CD14-positive monocyte (primary cell): ENCODE measurements around the gene INPP5E. TPM values are rescaled to one million over a fixed set of nuclear protein-coding genes. Genes with fewer than 3 reads are reported as not detected.

Experiments used
- DNase-seq, 3 donors: peaks; one replicate each; pipeline ENCODE4 v3.0.0-alpha.2; 2011 to 2022
- H2AFZ ChIP-seq: 2 replicates; pipeline ENCODE4 v1.6.0; 2012; ENCODE audit warnings: mild to moderate bottlenecking, low read depth, low read length, inconsistent platforms; ENCODE audit not compliant: insufficient read depth, poor library complexity, severe bottlenecking
- H3K27ac ChIP-seq, 2 donors: 1 replicate in 1 of 2; 2 replicates in 1 of 2; pipeline ENCODE4 v1.5.1; 2012 to 2013; ENCODE audit warnings: low read length in 2 of 2, control low read depth in 1 of 2, inconsistent platforms in 1 of 2, low read depth in 1 of 2, mild to moderate bottlenecking in 1 of 2
- H3K27me3 ChIP-seq, 2 donors: one replicate each; pipeline versions ENCODE4 v1.6.0 to v1.6.1; 2011 to 2013; ENCODE audit warnings: low read length in 2 of 2; ENCODE audit not compliant: control insufficient read depth in 2 of 2, insufficient read depth in 2 of 2
- H3K36me3 ChIP-seq, 2 donors: replicated peaks in 1 of 2; 1 replicate in 1 of 2; 2 replicates in 1 of 2; pipeline versions ENCODE4 v1.5.1 to v1.6.1; 2012 to 2013; ENCODE audit warnings: low read length in 2 of 2, control low read depth in 1 of 2, inconsistent platforms in 1 of 2, mild to moderate bottlenecking in 1 of 2; ENCODE audit not compliant: insufficient read depth in 2 of 2, control insufficient read depth in 1 of 2
- H3K4me1 ChIP-seq, 2 donors: 1 replicate in 1 of 2; 2 replicates in 1 of 2; pipeline versions ENCODE4 v1.5.1 to v1.6.1; 2012 to 2013; ENCODE audit warnings: low read length in 2 of 2, control low read depth in 1 of 2, inconsistent platforms in 1 of 2, mild to moderate bottlenecking in 1 of 2, moderate library complexity in 1 of 2; ENCODE audit not compliant: insufficient read depth in 2 of 2, control insufficient read depth in 1 of 2
- H3K4me2 ChIP-seq: replicated peaks from 2 replicates; pipeline ENCODE3; 2012; ENCODE audit warnings: low read length, moderate library complexity, mild to moderate bottlenecking; ENCODE audit not compliant: poor library complexity, severe bottlenecking; ENCODE audit errors: extremely low read depth
- H3K4me3 ChIP-seq, 3 experiments: fragments of 200-600 bp in 1 of 3; sonication (generic) in 1 of 3; replicated peaks in 1 of 3; 1 replicate in 2 of 3; 2 replicates in 1 of 3; pipeline ENCODE4 v1.5.1; 2011 to 2013; ENCODE audit warnings: low read length in 3 of 3, mild to moderate bottlenecking in 3 of 3, control low read depth in 2 of 3, low read depth in 2 of 3, inconsistent platforms in 1 of 3, moderate library complexity in 1 of 3
- H3K79me2 ChIP-seq: 2 replicates; pipeline ENCODE4 v1.6.0; 2012; ENCODE audit warnings: mild to moderate bottlenecking, control low read depth, inconsistent platforms, low read length, moderate library complexity; ENCODE audit not compliant: insufficient read depth
- H3K9ac ChIP-seq: 2 replicates; pipeline ENCODE4 v1.6.0; 2017; ENCODE audit warnings: low read length, mild to moderate bottlenecking; ENCODE audit not compliant: insufficient read depth, poor library complexity, severe bottlenecking
- H3K9me3 ChIP-seq, 2 donors: replicated peaks in 1 of 2; 1 replicate in 1 of 2; 2 replicates in 1 of 2; pipeline versions ENCODE4 v1.5.1 to v1.6.1; 2012 to 2013; ENCODE audit warnings: low read length in 2 of 2, control low read depth in 1 of 2; ENCODE audit not compliant: control insufficient read depth in 1 of 2, insufficient read depth in 1 of 2
- H4K20me1 ChIP-seq: 2 replicates; pipeline ENCODE4 v1.6.0; 2012; ENCODE audit warnings: mild to moderate bottlenecking, low read length, control low read depth, moderate library complexity; ENCODE audit not compliant: insufficient read depth
- H3K27ac Mint-ChIP-seq, 7 donors: one replicate each; pipeline ENCODE4 v1.8.0; 2020; ENCODE audit warnings: mild to moderate bottlenecking in 7 of 7, mixed read lengths in 7 of 7, moderate library complexity in 6 of 7, inconsistent platforms in 2 of 7
- H3K27me3 Mint-ChIP-seq, 3 donors: one replicate each; pipeline ENCODE4 v1.8.0; 2021 to 2022; ENCODE audit warnings: low read depth in 3 of 3, mild to moderate bottlenecking in 3 of 3, mixed read lengths in 3 of 3, moderate library complexity in 3 of 3, inconsistent platforms in 1 of 3
- H3K36me3 Mint-ChIP-seq, 2 donors: one replicate each; pipeline ENCODE4 v1.8.0; 2020; ENCODE audit warnings: mixed read lengths in 2 of 2, inconsistent platforms in 1 of 2, mild to moderate bottlenecking in 1 of 2
- H3K4me1 Mint-ChIP-seq: one replicate; pipeline ENCODE4 v1.8.0; 2020; ENCODE audit warnings: mild to moderate bottlenecking, mixed read lengths
- H3K4me3 Mint-ChIP-seq, 2 donors: one replicate each; pipeline ENCODE4 v1.8.0; 2020; ENCODE audit warnings: mild to moderate bottlenecking in 2 of 2, mixed read lengths in 2 of 2, moderate library complexity in 1 of 2
- H3K9me3 Mint-ChIP-seq, 7 donors: one replicate each; pipeline ENCODE4 v1.8.0; 2020 to 2022; ENCODE audit warnings: mixed read lengths in 7 of 7, mild to moderate bottlenecking in 6 of 7, moderate library complexity in 6 of 7, inconsistent platforms in 2 of 7
- WGBS: methylation state at CpG from one replicate; pipeline ENCODE4 v1.1.5; 2013; ENCODE audit warnings: missing lambda C conversion rate; ENCODE audit not compliant: insufficient coverage; 5-methylcytosine and 5-hydroxymethylcytosine counted together
- intact Hi-C, 2 donors: fragments of 100-400 bp; cut with micrococcal nuclease; formaldehyde crosslinking; loops; one replicate each; pipeline versions ENCODE4 v1.15.0 to v1.15.1; 2023
- polyA plus RNA-seq, 3 donors: library from polyadenylated mRNA; depleted of rRNA in 1 of 3; unstranded in 2 of 3; stranded (reverse) in 1 of 3; fragments of 300-500 nt in 2 of 3; fragments of >200 nt in 1 of 3; fragmentation: Illumina TruSeq in 2 of 3; gene quantifications; 1 replicate in 2 of 3; 2 replicates in 1 of 3; pipeline ENCODE4 v1.2.3, GENCODE V29; 2012 to 2021
- TF ChIP-seq, protein P1 (sequence below): fragments of 200-600 bp; IDR thresholded peaks from one replicate; pipeline ENCODE4 v1.8.0; 2022; ENCODE audit warnings: antibody characterized with exemption, mild to moderate bottlenecking

INPP5E gene
- polyA plus RNA-seq, 3 donors, result 1.0 to 8.0 (median 1.0) TPM

- intact Hi-C loops, result no loop called here
- 96% methylated on average over 30 of the region's 36 CpGs for WGBS
- Histone ChIP-seq H3K4me1 (no peaks in the 10 kb centered on the region), H3K27me3 (no peaks in the 10 kb centered on the region), H3K36me3 (peaks cover 21 to 31% of the 10 kb centered on the region in 2 donors), H4K20me1 (no peaks in the 10 kb centered on the region), H3K79me2 (peaks cover 1% of the 10 kb centered on the region), H3K9ac (no peak overlapping the region), H3K27ac (no peak overlapping the region), H3K4me2 (no peak overlapping the region), H3K9me3 (no peaks in the 10 kb centered on the region), H2AFZ (no peak overlapping the region), H3K4me3 (no peak overlapping the region)
- Mint-ChIP-seq H3K4me3 (no peak overlapping the region), H3K9me3 (peaks cover 0 to 2% (median 0%) of the 10 kb centered on the region in 7 donors), H3K4me1 (peaks cover 6% of the 10 kb centered on the region), H3K36me3 (peaks cover 9 to 55% of the 10 kb centered on the region in 2 donors), H3K27ac (no peak overlapping the region), H3K27me3 (no peaks in the 10 kb centered on the region)
- DNase-seq, result no peak
- TF ChIP-seq, protein P1, sequence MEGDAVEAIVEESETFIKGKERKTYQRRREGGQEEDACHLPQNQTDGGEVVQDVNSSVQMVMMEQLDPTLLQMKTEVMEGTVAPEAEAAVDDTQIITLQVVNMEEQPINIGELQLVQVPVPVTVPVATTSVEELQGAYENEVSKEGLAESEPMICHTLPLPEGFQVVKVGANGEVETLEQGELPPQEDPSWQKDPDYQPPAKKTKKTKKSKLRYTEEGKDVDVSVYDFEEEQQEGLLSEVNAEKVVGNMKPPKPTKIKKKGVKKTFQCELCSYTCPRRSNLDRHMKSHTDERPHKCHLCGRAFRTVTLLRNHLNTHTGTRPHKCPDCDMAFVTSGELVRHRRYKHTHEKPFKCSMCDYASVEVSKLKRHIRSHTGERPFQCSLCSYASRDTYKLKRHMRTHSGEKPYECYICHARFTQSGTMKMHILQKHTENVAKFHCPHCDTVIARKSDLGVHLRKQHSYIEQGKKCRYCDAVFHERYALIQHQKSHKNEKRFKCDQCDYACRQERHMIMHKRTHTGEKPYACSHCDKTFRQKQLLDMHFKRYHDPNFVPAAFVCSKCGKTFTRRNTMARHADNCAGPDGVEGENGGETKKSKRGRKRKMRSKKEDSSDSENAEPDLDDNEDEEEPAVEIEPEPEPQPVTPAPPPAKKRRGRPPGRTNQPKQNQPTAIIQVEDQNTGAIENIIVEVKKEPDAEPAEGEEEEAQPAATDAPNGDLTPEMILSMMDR, result no peak
These were observed 7.8 kb downstream of the INPP5E start for GRCh38 chr9:136431782-136432350.

- Mint-ChIP-seq H3K9me3 (peaks cover 0 to 2% (median 0%) of the 10 kb centered on the region in 7 donors), H3K27ac (peak overlapping the region in 1 of 7 donors; percentile 18), H3K36me3 (peaks cover 8 to 50% of the 10 kb centered on the region in 2 donors), H3K4me1 (no peaks in the 10 kb centered on the region), H3K27me3 (no peaks in the 10 kb centered on the region), H3K4me3 (no peak overlapping the region)
- Histone ChIP-seq H3K36me3 (peaks cover 21 to 31% of the 10 kb centered on the region in 2 donors), H3K4me1 (no peaks in the 10 kb centered on the region), H3K9ac (no peak overlapping the region), H3K27me3 (no peaks in the 10 kb centered on the region), H3K9me3 (no peaks in the 10 kb centered on the region), H3K27ac (no peak overlapping the region), H4K20me1 (no peaks in the 10 kb centered on the region), H2AFZ (no peak overlapping the region), H3K79me2 (no peaks in the 10 kb centered on the region), H3K4me3 (no peak overlapping the region), H3K4me2 (no peak overlapping the region)
- DNase-seq, result no peak
- intact Hi-C loops, result no loop called here
- WGBS, result 97% methylated on average over 20 of the region's 29 CpGs
- TF ChIP-seq, protein P1, result no peak
These were observed 8.9 kb downstream of the INPP5E start for GRCh38 chr9:136430588-136431234.
